SKM-1 treated with dmso at 0.1 percent for 144 hours (cell line): ENCODE measurements around the gene PXMP4.

Source experiments
- DNase-seq: peaks from one replicate; lab custom pipeline; 2025; ENCODE audit not compliant: unreplicated experiment; lab: John Stamatoyannopoulos, UW

The PXMP4 gene

GRCh38 chr20:33656783-33657703, 63.1 kb downstream of the PXMP4 start:
- DNase-seq: no peak

- no peak for DNase-seq
Measured at GRCh38 chr20:33656010-33656782, 63.9 kb downstream of the PXMP4 start.

GRCh38 chr20:33655164-33655563, 64.9 kb downstream of the PXMP4 start:
- no peak for DNase-seq

GRCh38 chr20:33654680-33655161, 65.4 kb downstream of the PXMP4 start:
- DNase-seq: no peak

GRCh38 chr20:33653900-33654596, 66.1 kb downstream of the PXMP4 start:
- no peak for DNase-seq

- peak; percentile 39 for DNase-seq
Measured at GRCh38 chr20:33653218-33653899, 66.8 kb downstream of the PXMP4 start.
